GM19468 (cell line): ENCODE measurements around the gene LOXHD1.

Experiments
- ATAC-seq: cut with Tn5 transposase; IDR thresholded peaks from one replicate; pipeline ENCODE4 v1.9.1; 2021; ENCODE audit warnings: mild to moderate bottlenecking, moderate library complexity, moderate number of reproducible peaks; ENCODE audit not compliant: unreplicated experiment; ENCODE audit errors: extremely low read depth

Gene LOXHD1

GRCh38 chr18:46629361-46629760 is 27.7 kb downstream of the LOXHD1 start:
- no peak for ATAC-seq

GRCh38 chr18:46628206-46628605 is 28.8 kb downstream of the LOXHD1 start:
- ATAC-seq: no peak

GRCh38 chr18:46627136-46627535 is 29.9 kb downstream of the LOXHD1 start:
- no peak for ATAC-seq

GRCh38 chr18:46625069-46625468 is 32.0 kb downstream of the LOXHD1 start:
- no peak for ATAC-seq

GRCh38 chr18:46624127-46624526 is 32.9 kb downstream of the LOXHD1 start:
- no peak for ATAC-seq

GRCh38 chr18:46623541-46623940 is 33.5 kb downstream of the LOXHD1 start:
- no peak for ATAC-seq

- no peak for ATAC-seq
Measured at GRCh38 chr18:46622999-46623398, 34.0 kb downstream of the LOXHD1 start.

GRCh38 chr18:46622451-46622850 is 34.6 kb downstream of the LOXHD1 start:
- no peak for ATAC-seq

- ATAC-seq: no peak
Measured at GRCh38 chr18:46621871-46622270, 35.1 kb downstream of the LOXHD1 start.

- no peak for ATAC-seq
Measured at GRCh38 chr18:46621111-46621766, 35.8 kb downstream of the LOXHD1 start.

- ATAC-seq: no peak
Measured at GRCh38 chr18:46619559-46619958, 37.5 kb downstream of the LOXHD1 start.

- no peak for ATAC-seq
Measured at GRCh38 chr18:46615720-46616119, 41.3 kb downstream of the LOXHD1 start.

GRCh38 chr18:46609048-46609447 is 48.0 kb downstream of the LOXHD1 start:
- no peak for ATAC-seq

GRCh38 chr18:46607926-46608325 is 49.1 kb downstream of the LOXHD1 start:
- ATAC-seq: no peak

- ATAC-seq: no peak
Measured at GRCh38 chr18:46601141-46601805, 55.7 kb downstream of the LOXHD1 start.

GRCh38 chr18:46596119-46596518 is 60.9 kb downstream of the LOXHD1 start:
- no peak for ATAC-seq

- no peak for ATAC-seq
Measured at GRCh38 chr18:46591783-46592391, 65.1 kb downstream of the LOXHD1 start.

GRCh38 chr18:46590103-46590502 is 66.9 kb downstream of the LOXHD1 start:
- no peak for ATAC-seq

- ATAC-seq: no peak
Measured at GRCh38 chr18:46588971-46589660, 67.9 kb downstream of the LOXHD1 start.

- ATAC-seq: no peak
Measured at GRCh38 chr18:46587600-46587999, 69.4 kb downstream of the LOXHD1 start.

- no peak for ATAC-seq
Measured at GRCh38 chr18:46583711-46584110, 73.3 kb downstream of the LOXHD1 start.
